Measurements from ENCODE around the gene PDE4D. TPM values are rescaled to one million over a fixed set of nuclear protein-coding genes. Genes with fewer than 3 reads are reported as not detected.
"Not testable (repeated sequence)": the region's sequence is repeated elsewhere in the genome, so short reads cannot be mapped to it uniquely, and the experiment has no call there.

The PDE4D gene
- total RNA-seq, 1 donor from 2014 or later = 14.2 TPM

- no peaks in the 10 kb centered on the region for H3K27me3 ChIP-seq (ENCODE audit: insufficient read depth, low read length)
- Mint-ChIP-seq H3K27me3 (ENCODE audit: low read depth, unreplicated experiment) (no peaks in the 10 kb centered on the region), H3K36me3 (ENCODE audit: low read depth, unreplicated experiment) (no peaks in the 10 kb centered on the region), H3K9me3 (ENCODE audit: unreplicated experiment) (no peaks in the 10 kb centered on the region), H3K27ac (ENCODE audit: unreplicated experiment) (no peak overlapping the region), H3K4me3 (ENCODE audit: unreplicated experiment) (no peak overlapping the region), H3K4me1 (ENCODE audit: low read depth, unreplicated experiment) (no peaks in the 10 kb centered on the region)
- H3K9ac ChIP-seq (ENCODE audit: low read length) = no peak overlapping the region
- no peaks in the 10 kb centered on the region for H3K79me2 ChIP-seq (ENCODE audit: insufficient read depth, low read length)
- H3K27ac ChIP-seq (ENCODE audit: low read depth, low read length) = no peak overlapping the region
- DNase-seq (ENCODE audit: low read depth) (peak; percentile 3), FAIRE-seq (no peak)
- no peaks in the 10 kb centered on the region for H3K36me3 ChIP-seq (ENCODE audit: insufficient read depth, low read length)
- no peaks in the 10 kb centered on the region for H3K4me1 ChIP-seq (ENCODE audit: insufficient read depth, low read length)
- no peaks in the 10 kb centered on the region for H3K9me3 ChIP-seq (ENCODE audit: insufficient read depth, low read depth, low read length)
- H2AFZ ChIP-seq (ENCODE audit: low read depth, low read length) = no peak overlapping the region
- no peak overlapping the region for H3K4me3 ChIP-seq (ENCODE audit: insufficient read depth, low read depth, low read length)
- no peaks in the 10 kb centered on the region for H4K20me1 ChIP-seq (ENCODE audit: insufficient read depth, low read length)
- H3K4me2 ChIP-seq (ENCODE audit: low read length) = no peak overlapping the region
- TF ChIP-seq CTCF (IDR thresholded peaks at IDR 0.05; ENCODE audit: insufficient read depth, low read depth, low read length) (no peak), EZH2 (IDR thresholded peaks at IDR 0.05; ENCODE audit: insufficient read depth, low read length) (no peak)
Measured at GRCh38 chr5:59416451-59416850, 477.1 kb downstream of the PDE4D start.

GRCh38 chr5:59416026-59416425 lies 477.5 kb downstream of the PDE4D start:
- Histone ChIP-seq H3K27ac (ENCODE audit: low read depth, low read length) (no peak overlapping the region), H3K4me3 (ENCODE audit: insufficient read depth, low read depth, low read length) (no peak overlapping the region), H3K27me3 (ENCODE audit: insufficient read depth, low read length) (no peaks in the 10 kb centered on the region), H3K79me2 (ENCODE audit: insufficient read depth, low read length) (no peaks in the 10 kb centered on the region), H4K20me1 (ENCODE audit: insufficient read depth, low read length) (no peaks in the 10 kb centered on the region), H2AFZ (ENCODE audit: low read depth, low read length) (no peak overlapping the region), H3K36me3 (ENCODE audit: insufficient read depth, low read length) (no peaks in the 10 kb centered on the region), H3K9ac (ENCODE audit: low read length) (no peak overlapping the region), H3K9me3 (ENCODE audit: insufficient read depth, low read depth, low read length) (no peaks in the 10 kb centered on the region), H3K4me1 (ENCODE audit: insufficient read depth, low read length) (no peaks in the 10 kb centered on the region), H3K4me2 (ENCODE audit: low read length) (no peak overlapping the region)
- no peak for FAIRE-seq
- H3K27ac Mint-ChIP-seq (ENCODE audit: unreplicated experiment) = no peak overlapping the region
- TF ChIP-seq CTCF (IDR thresholded peaks at IDR 0.05; ENCODE audit: insufficient read depth, low read depth, low read length) = no peak
- no peak for TF ChIP-seq EZH2 (IDR thresholded peaks at IDR 0.05; ENCODE audit: insufficient read depth, low read length)
- H3K27me3 Mint-ChIP-seq (ENCODE audit: low read depth, unreplicated experiment) = no peaks in the 10 kb centered on the region
- H3K36me3 Mint-ChIP-seq (ENCODE audit: low read depth, unreplicated experiment) = no peaks in the 10 kb centered on the region
- no peaks in the 10 kb centered on the region for H3K9me3 Mint-ChIP-seq (ENCODE audit: unreplicated experiment)
- DNase-seq (ENCODE audit: low read depth) = no peak
- H3K4me1 Mint-ChIP-seq (ENCODE audit: low read depth, unreplicated experiment) = no peaks in the 10 kb centered on the region
- H3K4me3 Mint-ChIP-seq (ENCODE audit: unreplicated experiment) = no peak overlapping the region

- no peaks in the 10 kb centered on the region for H3K4me1 Mint-ChIP-seq (ENCODE audit: low read depth, unreplicated experiment)
- H3K9me3 ChIP-seq (ENCODE audit: insufficient read depth, low read depth, low read length) = peaks cover 9% of the 10 kb centered on the region
Measured at GRCh38 chr5:59412428-59412827, 481.1 kb downstream of the PDE4D start.

GRCh38 chr5:59408997-59409396 lies 484.5 kb downstream of the PDE4D start:
- H3K4me2 ChIP-seq (ENCODE audit: low read length); H3K27ac ChIP-seq (ENCODE audit: low read depth, low read length); H3K4me3 ChIP-seq (ENCODE audit: insufficient read depth, low read depth, low read length); H3K27me3 Mint-ChIP-seq (ENCODE audit: low read depth, unreplicated experiment); DNase-seq (ENCODE audit: low read depth); H3K9ac ChIP-seq (ENCODE audit: low read length); FAIRE-seq; H4K20me1 ChIP-seq (ENCODE audit: insufficient read depth, low read length); H3K4me3 Mint-ChIP-seq (ENCODE audit: unreplicated experiment); H3K36me3 ChIP-seq (ENCODE audit: insufficient read depth, low read length); H3K4me1 ChIP-seq (ENCODE audit: insufficient read depth, low read length); H3K36me3 Mint-ChIP-seq (ENCODE audit: low read depth, unreplicated experiment); H2AFZ ChIP-seq (ENCODE audit: low read depth, low read length); H3K9me3 ChIP-seq (ENCODE audit: insufficient read depth, low read depth, low read length); H3K27me3 ChIP-seq (ENCODE audit: insufficient read depth, low read length); H3K4me1 Mint-ChIP-seq (ENCODE audit: low read depth, unreplicated experiment); H3K79me2 ChIP-seq (ENCODE audit: insufficient read depth, low read length); H3K27ac Mint-ChIP-seq (ENCODE audit: unreplicated experiment): not testable (repeated sequence)
- peaks cover 15% of the 10 kb centered on the region for H3K9me3 Mint-ChIP-seq (ENCODE audit: unreplicated experiment)

More at GRCh38 chr5:59412428-59412827, 481.1 kb downstream of the PDE4D start:
- no peaks in the 10 kb centered on the region for H3K27me3 ChIP-seq (ENCODE audit: insufficient read depth, low read length)
- H3K4me3 ChIP-seq (ENCODE audit: insufficient read depth, low read depth, low read length) = no peak overlapping the region
- Mint-ChIP-seq H3K9me3 (ENCODE audit: unreplicated experiment) (peaks cover 10% of the 10 kb centered on the region), H3K27me3 (ENCODE audit: low read depth, unreplicated experiment) (no peaks in the 10 kb centered on the region), H3K4me3 (ENCODE audit: unreplicated experiment) (no peak overlapping the region), H3K27ac (ENCODE audit: unreplicated experiment) (no peak overlapping the region), H3K36me3 (ENCODE audit: low read depth, unreplicated experiment) (peaks cover 2% of the 10 kb centered on the region)
- no peak overlapping the region for H3K27ac ChIP-seq (ENCODE audit: low read depth, low read length)
- no peak for DNase-seq (ENCODE audit: low read depth)
- H3K4me1 ChIP-seq (ENCODE audit: insufficient read depth, low read length) = no peaks in the 10 kb centered on the region
- H3K79me2 ChIP-seq (ENCODE audit: insufficient read depth, low read length) = no peaks in the 10 kb centered on the region
- no peak overlapping the region for H3K9ac ChIP-seq (ENCODE audit: low read length)
- no peak overlapping the region for H2AFZ ChIP-seq (ENCODE audit: low read depth, low read length)
- TF ChIP-seq EZH2 (IDR thresholded peaks at IDR 0.05; ENCODE audit: insufficient read depth, low read length) (no peak), CTCF (IDR thresholded peaks at IDR 0.05; ENCODE audit: insufficient read depth, low read depth, low read length) (no peak)
- H3K36me3 ChIP-seq (ENCODE audit: insufficient read depth, low read length) = no peaks in the 10 kb centered on the region
- no peaks in the 10 kb centered on the region for H4K20me1 ChIP-seq (ENCODE audit: insufficient read depth, low read length)
- FAIRE-seq = no peak
- no peak overlapping the region for H3K4me2 ChIP-seq (ENCODE audit: low read length)

Measured in astrocyte (in vitro differentiated cells and primary cell).